HepG2 (cell line): ENCODE measurements around the gene FETUB. TPM values are rescaled to one million over a fixed set of nuclear protein-coding genes. Genes with fewer than 3 reads are reported as not detected.

Experiments
- ATAC-seq: fragments of 200-7000 bp; cut with Tn5 transposase; 3 replicates; pipeline ENCODE4 v1.9.1; 2020; ENCODE audit warnings: mild to moderate bottlenecking, moderate library complexity
- BruUV-seq: library from RNA; stranded (reverse); fragments of 400-500 nt; replicated peaks from 2 replicates; lab custom pipeline; 2021; lab: Mats Ljungman, UMichigan
- CTCF ChIA-PET: fragments of 300-600 bp; formaldehyde crosslinking; extraction: SDS; loops from one replicate; lab custom pipeline; 2021; ENCODE audit warnings: low total read pairs, inconsistent platforms, low intra/inter-chr PET ratio; lab: Yijun Ruan, JAX
- POLR2A ChIA-PET: fragments of 350-600 bp; sonication (Branson Sonifier 250); formaldehyde crosslinking; loops from one replicate; lab custom pipeline; 2020; ENCODE audit warnings: antibody characterized with exemption, inconsistent platforms; lab: Yijun Ruan, JAX
- DNase-seq: peaks from one replicate; pipeline ENCODE4 v3.0.0-alpha.2; 2015; ENCODE audit warnings: low spot score
- FAIRE-seq: peaks from 3 replicates; lab custom pipeline; 2011; peaks lifted over from hg19 to GRCh38; lab: Jason Lieb, UNC
- H2AFZ ChIP-seq: one replicate; pipeline ENCODE4 v1.6.1; 2011; ENCODE audit warnings: low read length, inconsistent platforms
- H3K27ac ChIP-seq: fragments of 300-600 bp; 3 replicates; pipeline ENCODE4 v1.8.0; 2011; ENCODE audit warnings: mixed run types, mild to moderate bottlenecking, mixed read lengths, low read length, inconsistent platforms; ENCODE audit not compliant: insufficient read depth; ENCODE audit errors: extremely low read length
- H3K27me3 ChIP-seq, 2 experiments: fragments of 200-600 bp in 1 of 2; 2 replicates in 1 of 2; 3 replicates in 1 of 2; pipeline versions ENCODE4 v1.6.0 to v1.8.0; 2011; ENCODE audit warnings: low read length in 2 of 2, mild to moderate bottlenecking in 2 of 2, moderate library complexity in 2 of 2, inconsistent platforms in 1 of 2; ENCODE audit not compliant: insufficient read depth in 2 of 2, control insufficient read depth in 1 of 2
- H3K36me3 ChIP-seq, 2 experiments: fragments of 200-600 bp in 1 of 2; replicated peaks in 1 of 2; 2 replicates in 1 of 2; 3 replicates in 1 of 2; pipeline versions ENCODE4 v1.5.1 to v1.8.0; 2011; ENCODE audit warnings: low read length in 2 of 2, inconsistent platforms in 1 of 2; ENCODE audit not compliant: insufficient read depth in 2 of 2, control insufficient read depth in 1 of 2
- H3K4me1 ChIP-seq: 2 replicates; pipeline ENCODE4 v1.5.1; 2012; ENCODE audit warnings: low read length, inconsistent platforms; ENCODE audit not compliant: insufficient read depth
- H3K4me2 ChIP-seq: 2 replicates; pipeline ENCODE4 v1.6.0; 2011; ENCODE audit warnings: low read depth, low read length, inconsistent platforms
- H3K4me3 ChIP-seq, 3 experiments: fragments of 200-600 bp in 1 of 3; sonication (generic), shearing (Covaris generic) in 1 of 3; replicated peaks in 1 of 3; 2 replicates each; pipeline ENCODE4 v1.5.1; 2011 to 2016; ENCODE audit warnings: low read length in 3 of 3, inconsistent platforms in 2 of 3, low read depth in 2 of 3, mild to moderate bottlenecking in 2 of 3, control low read depth in 1 of 3, mixed read lengths in 1 of 3; ENCODE audit not compliant: insufficient read depth in 1 of 3
- H3K79me2 ChIP-seq: one replicate; pipeline ENCODE4 v1.6.1; 2011; ENCODE audit warnings: low read length, inconsistent platforms; ENCODE audit not compliant: insufficient read depth
- H3K9ac ChIP-seq: 2 replicates; pipeline ENCODE4 v1.6.0; 2011; ENCODE audit warnings: mild to moderate bottlenecking, low read depth, low read length, inconsistent platforms; ENCODE audit not compliant: insufficient read depth
- H3K9me3 ChIP-seq: 2 replicates; pipeline ENCODE4 v1.5.1; 2012; ENCODE audit warnings: mild to moderate bottlenecking, low read length
- H4K20me1 ChIP-seq: 2 replicates; pipeline ENCODE4 v1.6.0; 2011; ENCODE audit warnings: inconsistent platforms, mild to moderate bottlenecking, low read length, moderate library complexity; ENCODE audit not compliant: insufficient read depth
- CC2D1A ChIP-seq: sonication (generic); formaldehyde crosslinking; IDR thresholded peaks from 2 replicates; pipeline ENCODE4 v1.8.1; 2023; ENCODE audit warnings: mild to moderate bottlenecking, missing genetic modification reagents
- FOXC1 ChIP-seq: sonication (generic); formaldehyde crosslinking; IDR thresholded peaks from 2 replicates; pipeline ENCODE4 v1.8.0; 2022; ENCODE audit warnings: mild to moderate bottlenecking, missing genetic modification reagents, borderline replicate concordance
- HNF4A ChIP-seq: sonication (generic); formaldehyde crosslinking; IDR thresholded peaks from 2 replicates; pipeline ENCODE4 v1.4.0; 2020; ENCODE audit warnings: missing genetic modification reagents
- MXD1 ChIP-seq: sonication (generic); formaldehyde crosslinking; IDR thresholded peaks from 2 replicates; pipeline ENCODE4 v1.4.0; 2020; ENCODE audit warnings: mild to moderate bottlenecking, missing genetic modification reagents
- PAX8 ChIP-seq: sonication (generic); formaldehyde crosslinking; IDR thresholded peaks from 2 replicates; pipeline ENCODE4 v1.8.0; 2022; ENCODE audit warnings: mild to moderate bottlenecking, missing genetic modification reagents, borderline replicate concordance
- TEAD3 ChIP-seq: optimal IDR thresholded peaks from 2 replicates; pipeline ENCODE3; 2016; ENCODE audit warnings: borderline replicate concordance
- THYN1 ChIP-seq: sonication (generic); formaldehyde crosslinking; IDR thresholded peaks from 2 replicates; pipeline ENCODE4 v1.8.1; 2023; ENCODE audit warnings: low read depth, mild to moderate bottlenecking, moderate library complexity, missing genetic modification reagents, borderline replicate concordance
- ZC3H4 ChIP-seq: sonication (generic); formaldehyde crosslinking; IDR thresholded peaks from 2 replicates; pipeline ENCODE4 v1.4.0; 2020; ENCODE audit warnings: missing genetic modification reagents, borderline replicate concordance
- ZHX2 ChIP-seq, 2 experiments: sonication (generic) in 1 of 2; formaldehyde crosslinking in 1 of 2; IDR thresholded peaks; 2 replicates each; pipeline versions ENCODE4 v1.6.1 to v1.9.0; 2014 to 2022; ENCODE audit warnings: antibody characterized with exemption in 1 of 2, borderline replicate concordance in 1 of 2, inconsistent platforms in 1 of 2, low read depth in 1 of 2, missing genetic modification reagents in 1 of 2
- ZNF17 ChIP-seq: sonication (generic); formaldehyde crosslinking; IDR thresholded peaks from 2 replicates; pipeline ENCODE4 v1.5.0; 2020; ENCODE audit warnings: mild to moderate bottlenecking, missing genetic modification reagents
- ZNF225 ChIP-seq: sonication (generic); formaldehyde crosslinking; IDR thresholded peaks from 2 replicates; pipeline ENCODE4 v1.4.0; 2020; ENCODE audit warnings: mild to moderate bottlenecking, missing genetic modification reagents
- ZNF431 ChIP-seq: sonication (generic); formaldehyde crosslinking; IDR thresholded peaks from 2 replicates; pipeline ENCODE4 v1.9.0; 2022; ENCODE audit warnings: missing genetic modification reagents, low read depth, mild to moderate bottlenecking, borderline replicate concordance
- ZNF530 ChIP-seq: sonication (generic); formaldehyde crosslinking; IDR thresholded peaks from 2 replicates; pipeline ENCODE4 v1.5.0; 2020; ENCODE audit warnings: low read depth, mild to moderate bottlenecking, missing genetic modification reagents
- ZNF816 ChIP-seq: sonication (generic); formaldehyde crosslinking; IDR thresholded peaks from 2 replicates; pipeline ENCODE4 v1.8.0; 2022; ENCODE audit warnings: missing genetic modification reagents, mild to moderate bottlenecking, borderline replicate concordance
- in situ Hi-C: cut with HindIII; loops from 2 replicates; pipeline ENCODE4 v1.10.0; 2017; ENCODE audit warnings: low pct_unique_long_range_greater_than_20kb; ENCODE audit not compliant: extremely low pct_ligation_motif_present
- intact Hi-C: fragments of 100-400 bp; cut with micrococcal nuclease; formaldehyde crosslinking; loops from one replicate; pipeline ENCODE4 v1.10.0; 2022; ENCODE audit not compliant: unreplicated experiment
- polyA plus RNA-seq, 8 experiments: library from polyadenylated mRNA; depleted of rRNA in 3 of 8; stranded (reverse) in 7 of 8; unstranded in 1 of 8; fragments of >200 nt; fragmentation: Illumina TruSeq in 4 of 8; extraction: Trizol in 4 of 8; gene quantifications; 2 replicates each; pipeline versions ENCODE4 v1.2.1 to v1.2.3, GENCODE V29; 2011 to 2016; ENCODE audit warnings: low read depth in 4 of 8, missing spikeins in 1 of 8, mixed read lengths in 1 of 8; ENCODE audit not compliant: insufficient read depth in 1 of 8
- total RNA-seq, 5 experiments: library from RNA; depleted of rRNA; stranded (reverse); fragments of >200 nt; fragmentation: Illumina TruSeq; extraction: Trizol; gene quantifications; 2 replicates each; pipeline ENCODE4 v1.2.3, GENCODE V29; 2016; ENCODE audit warnings: low read depth in 1 of 5
- TF ChIP-seq, protein P1 (sequence below): sonication (generic); formaldehyde crosslinking; IDR thresholded peaks from 2 replicates; pipeline ENCODE4 v1.4.0; 2020; ENCODE audit warnings: missing genetic modification reagents
- TF ChIP-seq, protein P2 (sequence below): sonication (generic); formaldehyde crosslinking; IDR thresholded peaks from 2 replicates; pipeline ENCODE4 v1.5.0; 2020; ENCODE audit warnings: missing genetic modification reagents, mild to moderate bottlenecking, borderline replicate concordance

Gene FETUB
- total and polyA plus RNA-seq, 2 of the 13 experiments (the other 11 are each of a cell fraction or from before 2014, with no cell fraction given) = 2.1 to 4.4 TPM

GRCh38 chr3:186640929-186641328 is 730 bp downstream of the FETUB start:
- H3K36me3 ChIP-seq = no peaks in the 10 kb centered on the region
- no peaks in the 10 kb centered on the region for H4K20me1 ChIP-seq
- FAIRE-seq (no peak), ATAC-seq (no peak), DNase-seq (no peak)
- intact Hi-C loops = no loop called here
- in situ Hi-C loops = no loop called here
- no peak overlapping the region for H3K9ac ChIP-seq
- H3K4me2 ChIP-seq = peak overlapping the region; percentile 34; the same call in 1 of the 2 replicates
- POLR2A ChIA-PET = no interaction called here
- H3K27me3 ChIP-seq = no peaks in the 10 kb centered on the region
- CTCF ChIA-PET = no interaction called here
- H3K4me1 ChIP-seq = peaks cover 20% of the 10 kb centered on the region
- no peak overlapping the region for H3K4me3 ChIP-seq
- no peak overlapping the region for H2AFZ ChIP-seq
- no peak overlapping the region for H3K27ac ChIP-seq
- no peaks in the 10 kb centered on the region for H3K9me3 ChIP-seq
- no TSS peak for BruUV-seq
- no peaks in the 10 kb centered on the region for H3K79me2 ChIP-seq
- TF ChIP-seq ZHX2 (IDR thresholded peaks at IDR 0.05; ENCODE audit: low read depth) = no peak
- no peak for TF ChIP-seq ZHX2 (CRISPR knock-in tag; IDR thresholded peaks at IDR 0.05; ENCODE audit: borderline replicate concordance)
- TF ChIP-seq, protein P1, sequence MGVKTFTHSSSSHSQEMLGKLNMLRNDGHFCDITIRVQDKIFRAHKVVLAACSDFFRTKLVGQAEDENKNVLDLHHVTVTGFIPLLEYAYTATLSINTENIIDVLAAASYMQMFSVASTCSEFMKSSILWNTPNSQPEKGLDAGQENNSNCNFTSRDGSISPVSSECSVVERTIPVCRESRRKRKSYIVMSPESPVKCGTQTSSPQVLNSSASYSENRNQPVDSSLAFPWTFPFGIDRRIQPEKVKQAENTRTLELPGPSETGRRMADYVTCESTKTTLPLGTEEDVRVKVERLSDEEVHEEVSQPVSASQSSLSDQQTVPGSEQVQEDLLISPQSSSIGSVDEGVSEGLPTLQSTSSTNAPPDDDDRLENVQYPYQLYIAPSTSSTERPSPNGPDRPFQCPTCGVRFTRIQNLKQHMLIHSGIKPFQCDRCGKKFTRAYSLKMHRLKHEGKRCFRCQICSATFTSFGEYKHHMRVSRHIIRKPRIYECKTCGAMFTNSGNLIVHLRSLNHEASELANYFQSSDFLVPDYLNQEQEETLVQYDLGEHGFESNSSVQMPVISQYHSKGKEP (CRISPR knock-in tag) = no peak
- no peak for TF ChIP-seq ZNF431
- no peak for TF ChIP-seq ZNF816 (CRISPR knock-in tag)
- no peak for TF ChIP-seq CC2D1A (CRISPR knock-in tag)
- TF ChIP-seq FOXC1 (CRISPR knock-in tag) = no peak
- TF ChIP-seq THYN1 (CRISPR knock-in tag) = no peak
- TF ChIP-seq ZNF225 (CRISPR knock-in tag) = no peak
- TF ChIP-seq MXD1 (CRISPR knock-in tag) = no peak
- TF ChIP-seq ZNF17 = no peak
- TF ChIP-seq ZNF530 (CRISPR knock-in tag) = no peak
- no peak for TF ChIP-seq TEAD3 (CRISPR knock-in tag)
- TF ChIP-seq PAX8 (CRISPR knock-in tag) = no peak
- TF ChIP-seq HNF4A (CRISPR knock-in tag) = no peak
- TF ChIP-seq, protein P2, sequence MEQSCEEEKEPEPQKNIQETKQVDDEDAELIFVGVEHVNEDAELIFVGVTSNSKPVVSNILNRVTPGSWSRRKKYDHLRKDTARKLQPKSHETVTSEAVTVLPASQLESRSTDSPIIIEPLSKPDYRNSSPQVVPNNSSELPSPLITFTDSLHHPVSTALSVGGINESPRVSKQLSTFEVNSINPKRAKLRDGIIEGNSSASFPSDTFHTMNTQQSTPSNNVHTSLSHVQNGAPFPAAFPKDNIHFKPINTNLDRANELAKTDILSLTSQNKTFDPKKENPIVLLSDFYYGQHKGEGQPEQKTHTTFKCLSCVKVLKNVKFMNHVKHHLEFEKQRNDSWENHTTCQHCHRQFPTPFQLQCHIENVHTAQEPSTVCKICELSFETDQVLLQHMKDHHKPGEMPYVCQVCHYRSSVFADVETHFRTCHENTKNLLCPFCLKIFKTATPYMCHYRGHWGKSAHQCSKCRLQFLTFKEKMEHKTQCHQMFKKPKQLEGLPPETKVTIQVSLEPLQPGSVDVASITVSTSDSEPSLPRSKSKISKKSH (CRISPR knock-in tag) = no peak
- no peak for TF ChIP-seq ZC3H4 (CRISPR knock-in tag)
